Anterior cingulate cortex (tissue), 58 donors: ENCODE measurements around the gene PLRG1.
"Not testable (repeated sequence)": the region's sequence is repeated elsewhere in the genome, so short reads cannot be mapped to it uniquely, and the experiment has no call there.

Source experiments
- DNase-seq, 58 donors: peaks; one replicate each; lab custom pipeline; 2025; lab: John Stamatoyannopoulos, UW

The PLRG1 gene

DNA sequence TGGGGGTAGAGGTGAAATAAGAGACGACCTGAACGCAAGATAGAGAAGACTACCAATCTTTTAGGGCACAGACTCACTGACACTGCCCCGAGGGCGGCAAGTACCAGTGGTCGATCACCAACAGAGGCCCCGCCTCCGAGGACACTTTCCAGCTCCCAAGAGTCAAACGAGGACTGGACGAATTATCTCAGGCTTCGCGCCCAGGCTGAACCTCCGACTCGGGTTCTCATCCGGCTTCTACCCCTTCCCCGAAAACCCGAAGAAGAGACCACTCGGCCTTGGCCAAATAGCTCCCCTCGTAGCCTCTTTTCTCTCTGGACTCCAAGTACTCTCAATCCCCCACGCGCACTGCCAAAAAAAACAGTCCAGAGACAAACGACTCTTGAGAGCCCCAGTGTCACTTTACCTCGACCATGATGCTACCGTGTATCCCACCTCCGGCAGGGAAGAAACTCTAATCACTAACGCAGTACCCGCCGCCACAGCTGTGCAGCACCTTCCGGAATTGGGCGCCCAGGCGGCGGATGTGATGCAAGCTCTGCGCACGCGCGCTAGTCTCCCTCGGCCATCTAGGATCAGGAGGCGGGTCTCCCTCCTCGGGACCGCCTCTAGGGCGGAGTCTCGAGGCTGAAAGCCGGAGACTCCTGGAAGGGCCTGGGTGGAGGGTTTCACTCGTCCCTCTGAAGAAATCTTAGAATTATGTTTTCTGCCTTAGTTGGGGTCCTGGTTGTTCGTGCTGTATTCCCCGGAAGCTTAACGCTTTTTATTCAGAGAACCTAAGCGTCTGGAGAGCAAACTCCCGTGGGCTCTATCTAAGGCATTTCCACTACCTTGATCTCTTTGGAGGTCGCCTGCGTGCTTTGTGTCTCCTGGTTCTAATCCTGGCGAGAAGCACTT lies at the start of gene PLRG1:
TSS of gene PLRG1 (minus strand) at position 507 of the 897 bp plus-strand sequence. CDS start at position 415, 92 bp downstream.
- peak; percentile 33 to 97 (median 92) for DNase-seq

DNA sequence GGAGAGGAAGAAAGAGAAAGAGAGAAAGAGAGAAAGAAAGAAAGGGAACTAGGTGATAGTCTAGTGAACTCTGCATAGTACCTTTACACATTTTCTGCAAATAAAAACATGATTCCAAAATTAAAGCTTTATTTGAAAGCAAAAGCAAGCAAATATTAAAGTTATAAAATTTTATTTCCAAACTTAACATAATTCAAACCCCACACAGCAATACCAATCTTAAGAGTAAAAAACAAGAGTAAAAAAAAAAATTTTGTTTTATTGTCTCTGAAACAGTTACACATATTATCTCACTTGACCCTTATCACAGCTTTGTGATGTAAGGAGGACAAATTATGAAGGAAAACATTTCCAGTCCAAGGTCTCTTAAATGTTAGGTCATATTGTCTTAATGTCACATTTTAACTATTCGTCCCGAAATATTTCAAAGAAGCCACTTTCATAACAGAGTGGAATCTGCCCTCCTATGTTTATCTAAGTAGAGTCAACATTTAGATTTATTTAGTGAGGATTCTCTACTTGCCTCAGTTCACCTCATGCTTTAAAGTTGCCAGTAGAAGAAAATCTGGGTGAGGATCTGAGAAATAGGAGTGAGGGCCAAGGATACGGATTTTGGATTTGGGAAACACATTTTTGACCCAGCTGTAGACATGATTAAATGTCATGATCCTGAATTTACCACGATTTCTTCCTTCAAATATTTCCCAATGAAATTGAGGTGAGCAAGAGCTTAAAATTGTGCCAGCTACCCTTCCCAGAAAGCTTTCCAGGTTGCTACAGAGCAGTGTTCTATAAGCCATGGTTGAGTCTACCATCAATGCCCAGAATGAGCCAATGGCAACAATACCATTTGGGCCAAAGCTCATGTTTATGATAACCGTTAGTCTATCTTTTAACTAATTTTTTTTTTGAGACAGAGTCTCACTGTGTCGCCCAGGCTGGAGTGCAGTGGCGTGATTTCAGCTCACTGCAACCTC lies 47.9 kb upstream of the PLRG1 start:
- DNase-seq = no peak

DNA sequence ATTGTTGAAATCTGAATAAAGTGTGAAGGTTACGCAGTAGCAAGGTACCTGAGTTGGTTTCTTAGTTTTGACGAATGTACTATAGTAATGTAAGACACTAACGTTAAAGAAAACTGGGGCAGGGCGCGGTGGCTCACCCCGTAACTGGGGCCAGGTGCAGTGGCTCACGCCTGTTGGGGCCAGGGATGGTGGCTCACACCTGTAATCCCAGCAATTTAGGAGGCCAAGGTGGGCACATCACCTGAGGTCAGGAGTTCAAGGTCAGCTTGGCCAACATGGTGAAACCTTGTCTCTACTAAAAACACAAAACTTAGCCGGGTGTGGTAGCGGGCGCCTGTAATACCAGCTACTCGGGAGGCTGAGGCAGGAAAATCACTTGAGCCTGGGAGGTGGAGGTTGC lies 47.1 kb upstream of the PLRG1 start:
- DNase-seq = not testable (repeated sequence)

DNA sequence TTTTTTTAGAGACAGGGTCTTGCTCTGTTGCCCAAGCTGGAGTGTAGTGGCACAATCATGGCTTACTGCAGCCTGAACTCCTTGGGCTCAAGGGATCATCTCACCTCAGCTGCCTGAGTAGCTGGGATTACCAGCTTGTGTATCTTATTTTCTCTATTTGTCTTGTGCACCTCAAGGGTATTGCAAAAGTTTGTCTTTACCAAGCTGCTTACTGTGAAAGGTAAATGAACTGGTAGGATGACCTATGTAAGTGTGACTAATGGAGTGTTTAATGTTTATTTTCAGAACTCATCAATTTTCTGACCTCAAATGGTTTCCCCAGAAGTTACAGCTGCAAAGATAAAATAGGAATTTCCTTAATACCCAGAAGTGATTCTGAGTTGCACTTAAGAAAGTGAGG lies 45.6 kb upstream of the PLRG1 start:
- DNase-seq = no peak

DNA sequence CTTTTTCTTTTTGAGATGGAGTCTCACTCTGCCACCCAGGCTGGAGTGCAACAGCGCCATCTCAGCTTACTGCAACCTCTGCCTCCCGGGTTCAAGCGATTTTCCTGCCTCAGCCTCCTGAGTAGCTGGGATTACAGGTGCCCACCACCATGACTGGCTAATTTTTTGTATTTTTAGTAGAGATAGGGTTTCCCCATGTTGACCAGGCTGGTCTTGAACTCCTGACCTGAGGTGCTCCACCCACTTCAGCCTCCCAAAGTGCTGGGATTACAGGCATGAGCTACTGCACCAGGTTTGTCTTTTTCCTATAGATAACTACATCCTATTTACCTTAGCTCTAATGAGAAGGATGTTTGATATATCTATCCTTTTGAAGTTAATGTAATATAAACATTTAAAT lies 44.1 kb upstream of the PLRG1 start:
- not testable (repeated sequence) for DNase-seq

DNA sequence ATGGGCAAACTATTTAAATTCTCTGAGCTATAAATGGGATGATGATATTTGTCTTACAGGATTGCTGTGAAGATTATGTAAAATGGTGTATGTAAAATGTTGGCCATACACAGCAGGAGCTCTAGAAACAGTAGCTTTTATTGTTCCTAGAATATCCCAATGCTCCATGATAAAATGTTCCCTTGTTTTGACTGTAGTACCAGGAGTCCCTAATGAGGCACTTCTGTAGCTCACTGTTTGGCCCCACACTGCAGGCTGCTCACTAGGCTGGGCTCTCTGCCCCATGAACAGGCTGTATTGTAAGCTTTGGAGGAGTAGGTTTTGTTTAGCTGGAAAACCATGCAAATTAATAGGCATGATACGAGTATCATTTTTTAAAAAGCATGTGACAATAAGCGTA lies 43.7 kb upstream of the PLRG1 start:
- DNase-seq = peak in 33 of 58 donors; percentile 0 to 80 (median 27)

DNA sequence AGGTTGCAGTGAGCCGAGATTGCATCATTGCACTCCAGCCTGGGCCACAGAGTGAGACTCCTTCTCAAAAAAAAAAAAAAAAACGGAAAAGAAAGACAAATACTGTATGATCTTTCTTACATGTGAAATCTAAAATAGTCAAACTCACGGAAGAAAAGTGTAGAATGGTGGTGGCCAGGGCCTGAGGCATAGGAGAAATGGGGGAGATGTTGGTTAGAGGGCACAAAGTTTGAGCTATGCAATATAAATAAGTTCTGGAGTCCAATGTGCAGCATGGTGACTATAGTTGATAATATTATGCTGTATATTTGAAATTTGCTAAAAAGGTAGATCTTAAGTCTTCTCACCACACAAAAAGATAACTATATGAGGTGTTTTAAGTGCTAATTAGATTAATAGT lies 41.7 kb upstream of the PLRG1 start:
- DNase-seq = no peak

DNA sequence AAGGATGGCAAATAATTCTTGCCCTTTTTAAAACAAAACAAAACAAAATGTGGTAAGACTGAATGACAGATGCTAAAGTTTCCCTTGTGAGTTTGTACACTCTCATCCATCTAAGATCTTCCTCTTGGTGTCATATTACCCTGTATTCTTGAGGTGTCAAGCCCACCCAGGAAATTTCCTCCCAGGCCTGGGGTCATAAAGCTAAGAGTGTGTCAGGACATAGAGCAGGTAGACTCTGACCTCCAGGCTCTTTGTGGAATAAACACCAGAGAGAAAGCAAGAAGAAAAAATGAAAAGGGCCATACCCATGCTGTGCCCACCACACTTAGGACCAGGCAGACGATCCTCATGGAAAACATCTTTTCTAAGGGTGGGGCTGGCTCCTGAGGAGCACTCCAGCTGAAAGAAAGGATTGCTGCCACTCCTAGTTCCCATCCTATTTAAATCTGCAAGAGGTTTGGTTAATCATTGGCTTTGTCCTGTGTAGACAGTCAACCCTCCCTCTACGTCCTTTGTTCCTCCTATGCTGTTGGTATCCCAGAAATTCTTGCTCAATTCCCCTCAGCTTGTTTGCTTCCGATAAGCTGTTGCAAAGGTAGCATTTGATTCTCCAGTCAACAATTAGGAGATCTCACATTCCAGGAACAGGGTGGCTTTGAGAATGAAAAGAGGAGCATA lies 40.3 kb upstream of the PLRG1 start, which contains the start of gene FGA:
TSS of gene FGA (minus strand) at position 414 of the 678 bp plus-strand sequence. CDS start at position 359, 55 bp downstream.
- DNase-seq = no peak

DNA sequence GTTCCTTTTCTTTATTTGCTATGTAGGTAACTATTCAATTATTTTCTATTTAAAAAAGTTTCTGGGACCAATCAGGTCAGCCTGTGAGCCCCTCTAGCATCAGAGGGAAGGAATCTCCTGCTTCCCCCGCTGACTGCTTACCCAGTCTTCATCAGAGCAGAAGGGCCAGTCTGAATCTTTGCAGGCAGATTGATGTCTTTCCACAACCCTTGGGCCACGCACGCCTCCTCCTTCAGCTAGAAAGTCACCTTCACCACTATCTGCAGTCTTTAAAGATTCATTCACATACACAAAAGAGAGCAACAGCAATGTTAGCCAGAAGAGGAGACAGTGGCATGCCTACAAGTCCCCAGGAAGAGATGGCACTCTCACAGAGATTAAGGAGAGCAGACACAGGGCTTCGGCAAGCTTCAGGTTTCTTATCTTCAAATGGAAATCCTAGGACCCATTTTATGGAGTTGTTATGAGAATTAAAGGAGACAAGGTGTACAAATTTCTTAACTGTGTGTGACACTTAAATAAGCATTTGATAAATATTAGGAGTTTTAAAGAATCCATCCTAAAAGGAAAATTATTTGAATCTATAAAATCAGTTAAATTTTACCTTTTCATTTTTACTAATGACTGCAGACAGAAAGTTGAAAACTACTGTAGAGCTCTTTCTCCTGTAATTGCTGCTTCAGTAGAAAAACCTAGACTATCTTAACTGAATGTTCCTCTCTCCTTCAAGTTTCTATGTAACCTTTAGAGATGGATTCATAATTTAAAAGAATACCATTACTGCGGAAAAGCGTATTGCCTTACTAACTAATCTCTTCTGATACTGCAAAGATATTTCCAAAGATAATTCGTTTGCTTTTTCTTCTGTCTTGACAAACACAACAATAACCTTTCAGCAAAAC lies 39.3 kb upstream of the PLRG1 start:
- no peak for DNase-seq

DNA sequence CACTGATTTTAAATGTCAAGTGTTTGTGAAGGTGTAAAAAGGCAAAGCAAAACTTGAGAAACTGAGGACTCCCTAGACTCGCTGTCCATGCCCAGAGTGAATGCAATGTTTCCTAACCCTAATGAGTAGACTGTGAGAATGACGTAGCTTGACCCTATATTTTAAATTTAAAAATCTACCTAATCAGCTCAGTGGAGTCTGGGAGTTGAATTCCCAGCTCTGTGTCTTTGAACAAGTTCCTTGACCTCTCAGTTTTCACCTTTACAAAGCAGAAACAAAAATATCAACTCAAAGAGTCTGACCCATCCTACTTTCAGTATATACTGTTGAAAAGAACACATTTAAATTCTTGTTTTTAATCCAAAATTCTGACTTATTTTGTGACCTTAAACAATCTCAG lies 38.0 kb upstream of the PLRG1 start:
- no peak for DNase-seq

DNA sequence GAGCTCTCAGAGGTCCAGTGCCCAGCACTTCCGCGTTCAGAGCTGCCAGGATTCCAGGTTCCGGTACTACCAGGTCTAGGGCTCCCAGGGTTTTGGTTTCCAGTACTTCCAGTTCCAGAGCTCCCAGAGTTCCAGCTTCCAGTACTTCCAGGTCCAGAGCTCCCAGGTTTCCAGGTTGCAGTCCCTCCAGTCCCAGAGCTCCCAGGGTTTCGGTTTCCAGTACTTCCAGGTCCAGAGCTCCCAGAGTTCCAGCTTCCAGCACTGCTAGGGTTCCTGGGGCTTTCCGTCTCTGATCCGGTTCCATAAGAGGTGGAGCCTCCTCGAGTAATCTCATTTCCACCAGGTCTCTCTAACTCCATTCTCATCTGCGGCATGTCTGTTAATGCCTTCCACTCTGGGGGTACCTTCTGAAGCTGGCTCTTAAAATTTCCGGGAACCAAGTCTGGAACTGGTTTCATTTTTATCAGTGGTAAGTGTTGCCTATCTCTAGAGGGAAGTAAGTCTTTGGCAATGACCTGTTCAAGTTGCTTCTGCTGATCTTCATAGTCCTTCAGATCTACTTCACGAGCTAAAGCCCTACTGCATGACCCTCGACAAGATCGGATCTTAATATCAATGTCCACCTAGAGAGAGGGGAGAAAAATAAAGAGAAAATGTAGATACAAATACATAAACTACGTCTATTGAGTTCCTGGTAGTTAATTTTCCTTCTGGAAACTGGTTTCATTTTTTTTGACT lies 36.3 kb upstream of the PLRG1 start:
- no peak for DNase-seq

DNA sequence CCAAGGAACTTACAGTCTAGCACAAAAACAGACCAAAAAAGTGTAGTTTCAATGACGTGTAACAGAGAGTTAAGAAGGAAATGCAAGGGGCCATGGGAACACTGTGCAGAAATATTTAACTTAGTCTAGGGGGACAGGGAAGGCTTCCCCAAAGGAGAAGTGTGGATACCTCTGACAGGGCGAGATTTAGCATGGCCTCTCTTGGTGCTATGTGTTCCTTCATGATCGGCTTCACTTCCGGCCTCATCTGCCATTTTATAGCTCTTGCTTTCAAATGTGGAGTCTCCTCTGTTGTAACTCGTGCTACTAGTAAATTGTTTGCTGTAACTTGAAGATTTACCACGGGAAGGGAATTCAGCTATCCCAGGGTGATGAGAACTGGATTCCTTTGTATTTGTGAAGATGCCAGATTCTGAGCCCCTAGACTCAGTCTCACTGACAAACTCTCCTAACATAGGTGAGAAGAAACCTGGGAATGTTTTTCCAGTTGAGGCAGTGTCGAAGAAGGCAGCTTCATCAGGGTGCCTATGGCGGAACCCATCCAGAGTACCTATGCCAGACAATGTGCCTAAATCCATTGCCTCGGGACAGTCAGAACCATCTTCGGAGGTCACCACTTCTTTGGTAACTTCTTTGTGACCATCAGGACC lies 35.3 kb upstream of the PLRG1 start:
- DNase-seq = no peak

DNA sequence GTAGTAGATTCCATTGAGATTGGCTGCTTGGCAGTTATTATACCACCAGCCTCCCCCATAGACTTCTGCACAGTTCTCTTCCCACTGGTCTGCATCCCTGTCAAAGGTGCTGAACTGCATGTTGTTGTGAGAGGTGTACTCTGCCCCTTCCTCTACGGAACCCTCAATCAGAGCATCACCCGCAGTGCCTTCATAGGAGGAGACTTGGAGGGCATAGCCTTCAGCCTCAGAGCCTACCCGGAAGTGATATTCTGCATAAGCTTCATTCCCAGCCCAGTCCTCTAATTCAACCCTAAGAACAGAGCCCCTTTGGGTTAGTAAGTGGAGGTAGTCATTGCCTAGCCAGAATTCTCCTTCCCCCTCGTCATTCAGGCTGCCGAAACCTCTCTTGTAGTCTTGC lies 34.1 kb upstream of the PLRG1 start:
- DNase-seq = no peak

DNA sequence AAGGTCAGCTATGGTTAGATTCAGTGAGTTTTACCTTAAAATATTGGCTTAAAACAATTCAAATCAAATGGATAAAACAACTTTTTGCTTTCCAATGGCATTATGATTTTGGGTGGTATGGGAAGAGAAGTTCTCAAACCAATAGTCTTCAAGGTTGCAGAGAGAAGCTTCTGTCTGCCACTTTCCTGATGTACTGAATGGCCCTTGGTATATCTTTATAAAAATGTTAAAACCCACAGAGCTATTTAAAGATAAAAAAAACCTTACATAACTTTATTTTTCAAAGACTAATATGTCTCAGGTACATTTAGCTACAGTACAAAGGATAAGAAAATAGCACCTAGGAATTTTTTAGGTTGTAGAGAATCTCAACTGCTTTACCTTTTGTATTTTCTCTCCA lies 33.5 kb upstream of the PLRG1 start:
- no peak for DNase-seq

DNA sequence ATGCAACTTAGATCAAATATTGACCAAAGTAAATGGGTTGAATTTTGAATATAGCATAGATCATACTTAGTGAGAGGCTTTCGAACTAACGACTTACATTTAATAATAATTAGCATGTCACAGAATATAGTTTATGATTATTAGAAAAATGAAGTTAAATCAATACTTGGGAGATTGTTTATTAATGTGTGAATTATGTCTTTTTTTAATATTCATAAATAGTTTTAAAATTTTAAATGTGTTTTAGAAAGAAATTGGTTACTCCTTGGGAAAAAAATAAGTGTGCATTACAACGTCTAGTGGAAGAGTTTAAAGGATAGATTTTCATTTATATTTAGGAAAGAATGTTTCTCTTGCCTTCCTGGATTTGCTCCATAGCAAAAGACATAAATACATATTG lies 33.0 kb upstream of the PLRG1 start:
- no peak for DNase-seq

DNA sequence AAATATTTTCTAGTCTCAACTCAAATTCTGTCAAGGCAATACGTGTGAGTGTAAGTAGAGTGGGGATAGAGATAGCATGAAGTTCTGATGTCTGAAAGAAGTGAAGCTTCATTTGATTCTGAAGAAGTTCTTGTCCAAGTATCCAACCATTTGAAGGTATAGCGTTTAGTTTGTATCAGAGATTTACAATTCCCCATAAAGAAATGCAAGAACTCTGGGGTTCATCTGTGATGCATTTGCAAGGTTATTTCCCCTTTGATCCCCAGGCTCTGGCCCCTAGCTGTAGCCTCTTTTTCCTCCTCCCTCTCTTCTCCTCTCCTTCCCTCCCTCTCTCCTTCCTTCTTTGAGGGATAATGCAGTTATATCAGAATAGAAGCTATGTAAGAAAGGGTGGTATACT lies 32.5 kb upstream of the PLRG1 start:
- no peak for DNase-seq

DNA sequence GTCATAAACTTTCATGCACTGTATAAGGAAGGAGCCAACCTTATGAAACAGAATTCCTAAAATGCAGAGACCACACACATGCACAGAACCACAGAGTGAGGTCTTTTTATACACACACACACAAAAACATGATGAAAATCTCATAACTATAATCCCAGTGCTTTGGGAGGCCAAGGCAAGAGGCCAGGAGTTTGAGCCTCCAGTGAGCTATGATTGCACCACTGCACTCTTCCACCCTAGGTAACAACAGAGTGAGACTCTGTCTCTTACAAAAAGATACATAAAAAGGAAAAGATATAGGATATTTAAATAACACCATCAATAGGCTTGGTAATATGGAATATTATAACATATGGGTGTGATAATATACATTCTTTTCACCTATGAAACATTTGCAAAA lies 29.7 kb upstream of the PLRG1 start:
- no peak for DNase-seq

DNA sequence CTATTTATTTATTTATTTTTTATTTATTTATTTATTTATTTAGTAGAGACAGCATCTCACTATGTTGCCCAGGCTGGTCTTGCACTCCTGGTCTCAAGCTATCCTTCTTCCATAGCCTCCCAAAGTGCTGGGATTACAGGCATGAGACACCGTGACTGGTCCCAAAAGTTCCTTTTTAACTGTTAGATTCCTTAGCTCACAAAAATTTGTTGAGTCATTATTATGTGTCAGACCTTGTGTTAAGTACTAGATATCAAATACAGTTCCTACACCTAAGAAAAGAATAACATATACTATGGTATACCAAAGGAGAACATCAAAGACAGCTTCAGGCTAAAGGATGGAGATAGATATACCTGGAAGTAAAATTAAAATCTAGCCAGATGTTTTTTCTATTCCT lies 28.7 kb upstream of the PLRG1 start:
- no peak for DNase-seq
